NCI-H345 (cell line): ENCODE results near the gene TCF7L2.

ENCODE experiments used
- DNase-seq: peaks from one replicate; lab custom pipeline; 2025; lab: John Stamatoyannopoulos, UW

TCF7L2 gene

GRCh38 chr10:112966194-112966855 is 16.3 kb downstream of the TCF7L2 start:
- no peak for DNase-seq

DNA sequence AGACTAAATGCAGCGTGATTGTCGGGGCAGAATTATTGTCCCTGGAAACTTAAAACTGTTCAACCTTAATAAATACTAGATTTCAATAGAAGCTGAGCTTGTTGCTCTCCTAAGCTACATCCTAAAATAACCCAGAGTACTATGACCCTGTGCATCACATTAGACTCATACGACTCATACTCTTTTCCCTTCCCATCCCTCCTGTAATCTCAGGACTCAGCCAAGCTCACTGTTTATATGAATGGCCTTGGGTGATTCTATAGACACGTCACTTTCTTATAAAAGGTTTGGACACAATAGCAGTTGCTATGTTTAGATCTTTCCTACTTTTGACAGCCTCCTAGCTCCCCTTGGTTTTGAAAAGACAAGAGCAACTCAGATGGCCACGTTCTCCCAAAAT is 17.2 kb downstream of the TCF7L2 start:
- no peak for DNase-seq

- no peak for DNase-seq
Observed at GRCh38 chr10:112969131-112969530, 19.1 kb downstream of the TCF7L2 start.

GRCh38 chr10:112969542-112969941 is 19.5 kb downstream of the TCF7L2 start:
- DNase-seq = no peak

GRCh38 chr10:112970021-112970420 is 20.0 kb downstream of the TCF7L2 start:
- DNase-seq = peak; percentile 4

DNA sequence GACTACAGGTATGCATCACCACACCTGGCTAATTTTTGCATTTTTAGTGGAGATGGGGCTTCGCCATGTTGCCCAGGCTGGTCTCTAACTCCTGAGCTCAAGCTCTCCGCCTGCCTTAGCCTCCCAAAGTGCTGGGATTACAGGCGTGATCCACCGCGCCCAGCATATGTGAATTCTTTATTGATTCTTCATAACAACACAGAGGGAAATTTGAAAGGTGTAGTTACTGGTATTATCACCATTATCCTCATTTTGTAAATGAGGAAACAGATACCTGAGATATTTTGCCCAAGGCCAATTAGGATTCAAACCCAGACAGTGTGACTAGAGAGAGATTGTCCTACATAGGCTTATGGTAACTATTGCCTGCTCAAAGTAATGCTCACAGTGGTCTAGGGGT is 22.6 kb downstream of the TCF7L2 start:
- no peak for DNase-seq

DNA sequence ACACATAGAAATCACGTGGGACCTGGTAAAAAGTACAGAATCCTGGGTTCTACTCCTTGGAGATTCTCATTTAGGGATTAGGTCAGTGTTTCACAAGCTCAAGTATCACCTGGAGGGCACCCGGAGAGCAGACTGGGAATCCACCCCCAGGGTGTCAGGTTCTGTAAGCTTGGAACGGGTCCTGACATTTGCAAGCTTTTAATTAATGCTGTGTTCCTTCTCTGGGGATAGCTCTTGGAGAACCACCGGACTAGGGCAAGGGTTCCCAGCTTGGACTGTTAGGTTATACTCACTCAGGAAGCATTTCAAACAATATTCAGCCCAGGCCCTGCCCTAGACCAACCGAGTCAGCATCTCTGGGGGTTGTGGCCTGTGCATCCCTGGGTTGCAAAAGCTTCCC is 23.0 kb downstream of the TCF7L2 start:
- no peak for DNase-seq

DNA sequence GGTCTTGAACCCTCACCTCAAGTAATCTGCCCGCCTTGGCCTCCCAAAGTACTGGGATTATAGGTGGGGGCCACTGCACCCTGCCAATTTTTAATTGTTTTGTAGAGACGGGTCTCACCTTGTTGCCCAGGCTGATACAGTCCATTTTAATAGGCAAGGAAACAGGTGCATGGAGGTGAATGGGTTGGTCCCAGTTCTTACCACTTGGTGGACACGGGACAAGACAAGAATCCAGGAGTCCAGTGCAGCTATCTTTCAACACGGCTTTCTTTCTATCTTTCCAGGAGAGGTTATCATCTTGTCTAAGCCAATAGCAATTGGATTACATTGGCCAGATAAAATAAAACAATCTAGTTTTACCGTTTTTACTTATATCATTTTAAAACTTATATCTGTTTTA is 23.8 kb downstream of the TCF7L2 start:
- DNase-seq = no peak

DNA sequence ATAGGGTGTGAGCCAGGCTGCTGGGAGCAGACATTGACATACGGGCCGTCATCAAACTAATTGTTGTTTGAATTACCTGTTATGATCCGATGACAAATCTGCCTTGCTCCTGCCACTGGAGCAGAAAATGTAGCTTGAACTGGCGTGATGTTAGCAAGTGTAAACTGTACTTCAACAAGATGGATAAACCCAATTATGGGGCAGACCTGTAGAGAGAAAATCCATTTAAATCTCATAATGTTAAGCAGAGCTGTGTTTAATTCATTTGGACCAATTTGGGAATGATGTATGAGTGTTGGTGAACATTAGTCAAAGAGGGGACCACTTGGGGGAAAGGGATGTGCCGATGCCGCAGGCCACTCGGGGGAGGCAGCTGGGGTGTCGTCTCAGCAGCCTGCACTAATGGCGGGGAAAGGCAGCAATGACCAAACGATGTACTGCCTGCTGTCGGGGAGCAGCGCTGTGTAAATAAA is 27.4 kb downstream of the TCF7L2 start:
- DNase-seq = no peak

GRCh38 chr10:112979927-112980326 is 29.9 kb downstream of the TCF7L2 start:
- no peak for DNase-seq

DNA sequence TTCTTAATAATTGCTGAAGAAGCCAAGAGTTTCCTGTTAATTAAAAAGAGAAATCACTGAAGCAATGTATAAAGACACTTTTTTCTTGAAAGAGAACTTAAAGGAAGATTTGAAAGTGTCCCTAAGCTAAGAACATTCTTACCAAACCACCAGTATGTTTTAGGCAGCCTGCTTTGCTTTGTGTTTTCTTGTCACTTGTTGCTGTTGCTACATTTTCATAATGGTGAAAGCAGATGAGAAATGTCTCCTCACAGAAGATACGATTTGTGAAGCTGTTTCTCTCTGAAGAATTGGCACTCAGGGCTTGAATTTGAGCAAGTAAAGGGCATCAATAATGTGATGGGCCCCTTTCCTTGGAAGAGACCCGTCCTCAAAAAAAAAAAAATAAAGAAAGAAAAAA is 30.9 kb downstream of the TCF7L2 start:
- DNase-seq = no peak

DNA sequence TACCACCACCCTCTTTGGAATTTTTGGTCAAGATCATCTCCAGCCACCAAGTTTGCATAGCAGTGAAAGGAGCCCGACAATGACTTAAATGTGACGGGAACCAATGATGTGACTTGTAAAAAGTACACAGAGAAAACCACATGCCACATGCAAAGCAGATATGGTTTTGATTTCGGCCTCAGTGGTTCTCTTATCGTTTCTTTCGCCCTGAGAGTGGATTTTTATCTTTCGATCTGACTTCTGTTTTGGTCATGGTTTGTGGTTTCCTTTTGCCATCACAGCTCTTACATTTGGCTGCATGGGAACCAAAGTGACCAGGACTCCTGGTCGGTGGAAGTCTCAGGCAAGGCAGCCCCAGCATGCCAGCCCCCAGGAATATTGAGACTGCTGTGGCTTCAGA is 31.5 kb downstream of the TCF7L2 start:
- DNase-seq = no peak

GRCh38 chr10:112983444-112984056 is 33.5 kb downstream of the TCF7L2 start:
- no peak for DNase-seq

DNA sequence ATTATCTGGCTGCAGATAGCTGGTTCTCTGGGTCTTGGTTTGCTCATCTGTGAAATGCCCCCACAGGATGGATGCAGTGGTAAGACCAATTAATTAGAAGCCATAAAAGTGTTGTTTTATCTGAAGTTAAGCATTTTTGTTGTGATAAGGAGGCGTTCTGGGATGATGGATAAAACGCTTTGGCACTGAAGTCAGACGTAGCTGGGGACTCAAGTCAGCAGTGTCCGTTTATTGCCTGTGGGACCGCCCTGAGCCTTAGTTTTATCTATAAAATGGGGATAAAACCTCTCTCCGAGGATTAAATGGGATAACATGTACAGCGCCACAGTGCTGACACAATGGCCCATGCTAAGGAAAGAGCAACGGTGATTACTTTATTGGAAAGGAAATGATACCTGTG is 34.7 kb downstream of the TCF7L2 start:
- no peak for DNase-seq

GRCh38 chr10:112985690-112986543 is 35.9 kb downstream of the TCF7L2 start:
- DNase-seq = no peak

DNA sequence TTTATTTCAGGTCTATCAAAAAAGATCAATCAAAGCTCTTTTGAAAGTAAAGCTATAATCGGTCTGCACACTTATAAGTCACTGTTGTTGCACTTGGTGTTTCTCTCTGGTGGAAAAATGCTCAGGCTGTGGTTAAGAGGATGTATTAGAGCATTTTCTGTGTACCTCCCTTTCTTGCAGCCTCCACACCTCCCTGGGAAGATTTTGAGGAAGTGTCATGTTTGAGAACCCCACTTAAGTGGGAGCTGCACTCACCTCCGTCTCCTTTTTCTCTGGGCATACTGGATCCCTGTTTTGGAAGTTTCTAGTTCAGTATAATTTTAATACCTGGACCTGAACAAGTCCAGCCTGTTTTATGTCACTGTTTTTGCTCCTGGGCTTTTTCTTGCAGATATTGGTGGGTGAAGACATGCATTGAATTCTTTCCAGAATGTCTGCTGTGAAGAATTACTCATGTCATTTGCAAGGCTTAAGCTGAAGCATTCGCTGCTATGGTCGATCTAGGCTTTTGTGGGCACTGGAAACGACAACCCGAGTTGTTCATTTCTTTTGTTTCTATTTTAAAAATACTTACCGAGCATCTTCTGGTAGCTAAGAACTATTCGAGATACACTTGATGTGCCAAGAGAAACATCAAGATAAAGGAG is 36.6 kb downstream of the TCF7L2 start:
- DNase-seq = no peak

- no peak for DNase-seq
Observed at GRCh38 chr10:112988839-112989406, 38.9 kb downstream of the TCF7L2 start.

- DNase-seq = no peak
Observed at GRCh38 chr10:112989826-112990225, 39.8 kb downstream of the TCF7L2 start.

- DNase-seq = no peak
Observed at GRCh38 chr10:112990271-112990670, 40.2 kb downstream of the TCF7L2 start.

GRCh38 chr10:112991888-112992491 is 41.9 kb downstream of the TCF7L2 start:
- no peak for DNase-seq

GRCh38 chr10:112996462-112996861 is 46.4 kb downstream of the TCF7L2 start:
- DNase-seq = no peak

DNA sequence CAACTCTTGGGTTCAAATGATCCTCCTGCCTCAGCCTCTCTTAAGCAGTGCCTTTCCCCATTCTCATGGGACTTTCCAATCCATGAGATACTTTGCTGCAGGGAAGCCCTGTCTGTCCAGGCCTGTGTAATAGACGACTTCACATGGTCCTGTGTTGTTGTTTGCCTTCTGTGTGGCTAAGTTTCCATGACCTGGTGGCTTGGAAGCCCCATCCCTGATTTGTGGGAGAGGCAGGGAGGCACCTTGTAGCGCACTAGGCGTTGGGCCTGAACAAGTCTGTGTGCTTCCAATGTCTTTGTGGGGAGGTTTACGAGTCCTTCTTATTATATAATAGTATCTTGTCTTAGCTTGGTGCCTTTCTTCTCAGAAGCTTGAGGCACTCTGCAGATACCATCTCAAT is 49.1 kb downstream of the TCF7L2 start:
- no peak for DNase-seq
